ENCODE measurements around the gene SRC. TPM values are rescaled to one million over a fixed set of nuclear protein-coding genes. Genes with fewer than 3 reads are reported as not detected.

The SRC gene
- total RNA-seq, 1 experiment from 2014 or later: 55.6 TPM

GRCh38 chr20:37360391-37361115 is 14.6 kb downstream of the SRC start:
- Histone ChIP-seq H3K27ac (ENCODE audit: low read length) (no peak overlapping the region), H3K4me3 (ENCODE audit: low read length) (no peak overlapping the region), H3K4me2 (ENCODE audit: low read length) (no peak overlapping the region), H3K27me3 (ENCODE audit: low read length) (no peaks in the 10 kb centered on the region), H3K9me3 (ENCODE audit: low read length) (no peaks in the 10 kb centered on the region), H3K36me3 (ENCODE audit: low read depth, low read length) (peaks cover 5% of the 10 kb centered on the region), H3K9ac (ENCODE audit: low read length) (no peak overlapping the region), H3K79me2 (ENCODE audit: low read length) (peaks cover 91% of the 10 kb centered on the region), H3F3A (ENCODE audit: low read length, unreplicated experiment) (no peaks in the 10 kb centered on the region), H3K4me1 (ENCODE audit: insufficient read depth, low read length) (peaks cover 36% of the 10 kb centered on the region), H3K9me2 (replicated peaks; ENCODE audit: low read length) (no peaks in the 10 kb centered on the region), H4K20me1 (ENCODE audit: low read length) (peaks cover 22% of the 10 kb centered on the region), H2AFZ (ENCODE audit: low read length) (no peak overlapping the region)
- intact Hi-C loops (cut with micrococcal nuclease): no loop called here
- ChIA-PET CTCF (no interaction called here), POLR2A (ENCODE audit: unreplicated experiment) (no interaction called here)
- no peak for ATAC-seq
- no peak for TF ChIP-seq EZH2phosphoT487 (IDR thresholded peaks at IDR 0.05; ENCODE audit: borderline replicate concordance, low read length)
- no peak for TF ChIP-seq EZH2 (IDR thresholded peaks at IDR 0.05; ENCODE audit: low read length, unreplicated experiment)
- no peak for TF ChIP-seq CTCF (conservative IDR thresholded peaks at IDR 0.05; ENCODE audit: low read depth, low read length)
- DNase-seq: no peak
- no TSS peak for BruUV-seq (replicated peaks)

- Histone ChIP-seq H3K27ac (ENCODE audit: low read length) (no peak overlapping the region), H3K27me3 (ENCODE audit: low read length) (no peaks in the 10 kb centered on the region), H3K79me2 (ENCODE audit: low read length) (peaks cover 83% of the 10 kb centered on the region), H3K4me3 (ENCODE audit: low read length) (no peak overlapping the region), H3K9ac (ENCODE audit: low read length) (no peak overlapping the region), H3K36me3 (ENCODE audit: low read depth, low read length) (peaks cover 7% of the 10 kb centered on the region), H3K4me2 (ENCODE audit: low read length) (no peak overlapping the region), H4K20me1 (ENCODE audit: low read length) (peaks cover 14% of the 10 kb centered on the region; the same call in 1 of the 2 replicates), H3K9me2 (replicated peaks; ENCODE audit: low read length) (no peaks in the 10 kb centered on the region), H3K4me1 (ENCODE audit: insufficient read depth, low read length) (peaks cover 28% of the 10 kb centered on the region), H3K9me3 (ENCODE audit: low read length) (no peaks in the 10 kb centered on the region), H2AFZ (ENCODE audit: low read length) (no peak overlapping the region), H3F3A (ENCODE audit: low read length, unreplicated experiment) (no peaks in the 10 kb centered on the region)
- CTCF ChIA-PET: no interaction called here
- DNase-seq (no peak), ATAC-seq (no peak)
- BruUV-seq (replicated peaks): no TSS peak
- TF ChIP-seq EZH2phosphoT487 (IDR thresholded peaks at IDR 0.05; ENCODE audit: borderline replicate concordance, low read length): no peak
- POLR2A ChIA-PET (ENCODE audit: unreplicated experiment): no interaction called here
- intact Hi-C loops (cut with micrococcal nuclease): no loop called here
These were observed 15.4 kb downstream of the SRC start for GRCh38 chr20:37361336-37361735.

- H3K36me3 ChIP-seq (ENCODE audit: low read depth, low read length): peaks cover 12% of the 10 kb centered on the region
- no peak overlapping the region for H3K4me3 ChIP-seq (ENCODE audit: low read length)
- no TSS peak for BruUV-seq (replicated peaks)
- H3F3A ChIP-seq (ENCODE audit: low read length, unreplicated experiment): no peaks in the 10 kb centered on the region
- no peaks in the 10 kb centered on the region for H3K9me2 ChIP-seq (replicated peaks; ENCODE audit: low read length)
- DNase-seq (no peak), ATAC-seq (no peak)
- peaks cover 23% of the 10 kb centered on the region for H3K4me1 ChIP-seq (ENCODE audit: insufficient read depth, low read length)
- no peak overlapping the region for H3K27ac ChIP-seq (ENCODE audit: low read length)
- no peaks in the 10 kb centered on the region for H3K9me3 ChIP-seq (ENCODE audit: low read length)
- peaks cover 12% of the 10 kb centered on the region; the same call in 1 of the 2 replicates for H4K20me1 ChIP-seq (ENCODE audit: low read length)
- no peaks in the 10 kb centered on the region for H3K27me3 ChIP-seq (ENCODE audit: low read length)
- TF ChIP-seq CTCF (conservative IDR thresholded peaks at IDR 0.05; ENCODE audit: low read depth, low read length) (no peak), EZH2 (IDR thresholded peaks at IDR 0.05; ENCODE audit: low read length, unreplicated experiment) (no peak), EZH2phosphoT487 (IDR thresholded peaks at IDR 0.05; ENCODE audit: borderline replicate concordance, low read length) (no peak)
- CTCF ChIA-PET: no interaction called here
- intact Hi-C loops (cut with micrococcal nuclease): no loop called here
- no peak overlapping the region for H2AFZ ChIP-seq (ENCODE audit: low read length)
- H3K9ac ChIP-seq (ENCODE audit: low read length): no peak overlapping the region
- peaks cover 73% of the 10 kb centered on the region for H3K79me2 ChIP-seq (ENCODE audit: low read length)
- no peak overlapping the region for H3K4me2 ChIP-seq (ENCODE audit: low read length)
- POLR2A ChIA-PET (ENCODE audit: unreplicated experiment): no interaction called here
These were observed 16.4 kb downstream of the SRC start for GRCh38 chr20:37362231-37362792.

All from PC-3 (cell line).